PFSK-1 (cell line): Measurements from ENCODE around the gene EYA2.

ENCODE experiments used
- FOXP2 ChIP-seq: optimal IDR thresholded peaks from 2 replicates; pipeline ENCODE3; 2011; ENCODE audit warnings: borderline replicate concordance, control low read depth, inconsistent platforms; ENCODE audit not compliant: insufficient read depth; ENCODE audit errors: extremely low read length, extremely low read depth
- POLR2AphosphoS5 ChIP-seq: IDR thresholded peaks from 2 replicates; pipeline ENCODE4 v1.6.1; 2012; ENCODE audit warnings: low read depth, mild to moderate bottlenecking, control low read depth, low read length, moderate library complexity
- REST ChIP-seq, 2 experiments: IDR thresholded peaks; 2 replicates each; pipeline versions ENCODE4 v1.6.1 to v1.8.0; 2011 to 2012; ENCODE audit warnings: low read depth in 2 of 2, low read length in 2 of 2, control low read depth in 1 of 2, inconsistent platforms in 1 of 2, mild to moderate bottlenecking in 1 of 2, moderate library complexity in 1 of 2; ENCODE audit not compliant: insufficient read depth in 1 of 2
- SIN3A ChIP-seq: IDR thresholded peaks from 2 replicates; pipeline ENCODE4 v1.6.1; 2012; ENCODE audit warnings: mild to moderate bottlenecking, low read length, moderate library complexity, borderline replicate concordance; ENCODE audit not compliant: insufficient read depth
- TAF1 ChIP-seq: IDR thresholded peaks from 2 replicates; pipeline ENCODE4 v1.6.1; 2012; ENCODE audit warnings: low read length, control low read depth, borderline replicate concordance; ENCODE audit not compliant: insufficient read depth

EYA2 gene

DNA sequence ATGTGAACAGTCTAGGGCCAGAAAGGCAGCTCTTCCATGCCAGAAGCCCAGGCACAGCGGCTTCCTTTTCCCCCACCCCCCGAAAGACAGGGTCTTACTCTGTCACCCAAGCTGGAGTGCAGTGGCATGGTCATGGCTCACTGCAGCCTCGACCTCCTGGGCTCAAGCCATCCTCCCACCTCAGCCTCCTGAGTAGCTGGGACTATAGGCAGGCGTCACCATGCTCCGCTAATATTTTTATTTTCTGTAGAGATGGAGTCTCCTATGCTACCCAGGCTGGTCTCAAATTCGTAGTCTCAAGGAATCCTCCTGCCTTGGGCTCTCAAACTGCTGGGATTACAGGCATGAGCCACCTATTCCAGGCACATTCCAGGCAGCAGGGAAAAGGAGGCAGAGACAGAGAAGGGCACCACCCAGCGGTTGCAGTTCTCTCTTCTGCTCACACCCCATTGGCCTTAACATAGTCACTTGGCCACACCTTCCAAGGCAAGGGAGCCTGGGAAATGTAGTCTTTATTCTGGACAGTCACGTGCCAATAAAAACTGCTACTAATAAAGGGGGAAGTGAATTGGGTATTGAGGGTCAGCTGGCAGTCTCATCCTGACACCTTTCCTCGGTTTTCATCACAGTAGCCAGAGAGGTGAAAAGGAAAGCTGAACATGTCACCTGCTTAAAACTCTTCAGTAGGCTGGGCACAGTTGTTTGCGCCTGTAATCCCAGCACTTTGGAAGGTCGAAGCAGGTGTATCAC is 255.9 kb downstream of the EYA2 start:
- TF ChIP-seq REST (IDR thresholded peaks at IDR 0.05; ENCODE audit: insufficient read depth in 1 of 2, low read depth in 2 of 2, low read length in 2 of 2) (no peak), SIN3A (no peak), POLR2AphosphoS5 (no peak), TAF1 (no peak), FOXP2 (no peak)

GRCh38 chr20:47152068-47152467 is 257.4 kb downstream of the EYA2 start:
- TF ChIP-seq TAF1 (no peak), POLR2AphosphoS5 (no peak), FOXP2 (no peak), SIN3A (no peak), REST (IDR thresholded peaks at IDR 0.05; ENCODE audit: insufficient read depth in 1 of 2, low read depth in 2 of 2, low read length in 2 of 2) (no peak)

- TF ChIP-seq POLR2AphosphoS5 (no peak), SIN3A (no peak), REST (IDR thresholded peaks at IDR 0.05; ENCODE audit: insufficient read depth in 1 of 2, low read depth in 2 of 2, low read length in 2 of 2) (no peak), FOXP2 (no peak)
Observed at GRCh38 chr20:47154089-47154488, 259.4 kb downstream of the EYA2 start.

- TF ChIP-seq SIN3A (no peak), TAF1 (no peak), REST (IDR thresholded peaks at IDR 0.05; ENCODE audit: insufficient read depth in 1 of 2, low read depth in 2 of 2, low read length in 2 of 2) (no peak), POLR2AphosphoS5 (no peak), FOXP2 (no peak)
Observed at GRCh38 chr20:47156301-47157137, 261.9 kb downstream of the EYA2 start.
